Measurements from ENCODE around the gene ZNF628.
A peak's percentile ranks its signal among the peaks of the same experiment; 100 is the strongest.

ZNF628 gene

DNA sequence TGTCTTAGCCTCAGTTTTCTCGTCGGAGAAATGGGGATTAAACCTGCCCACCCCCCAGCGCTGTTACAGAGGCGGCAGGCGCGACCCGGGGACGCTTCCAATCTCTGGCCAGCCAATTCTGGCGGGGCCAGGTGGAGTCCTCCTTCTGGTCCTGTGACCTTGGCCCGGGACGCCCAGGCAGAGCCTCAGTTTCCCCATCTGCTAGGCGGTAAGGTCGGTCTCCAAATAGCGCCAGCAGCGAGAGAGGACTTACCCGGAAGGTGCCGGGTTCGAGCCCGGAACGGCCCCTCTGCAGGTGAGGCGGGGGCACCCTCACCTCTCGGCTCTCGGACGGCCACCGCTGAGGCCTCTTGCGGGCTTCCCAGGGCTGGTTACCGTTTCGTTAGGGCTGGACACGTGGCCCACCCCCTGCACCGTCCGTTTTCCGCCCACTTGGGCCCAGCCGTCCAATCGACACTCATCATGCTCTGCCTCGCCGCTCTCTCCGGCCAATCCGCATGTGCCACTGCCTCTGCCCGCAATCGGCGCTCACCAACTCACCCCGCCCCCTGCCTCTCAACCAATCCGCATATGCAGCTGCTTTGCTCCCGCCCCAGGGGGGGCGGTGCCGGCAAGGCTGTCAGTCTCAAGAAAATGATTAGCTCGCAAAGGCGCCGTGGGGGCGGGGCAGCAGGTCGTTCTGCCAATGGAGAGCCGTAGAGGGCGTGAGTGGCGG, 15.0 kb upstream of the ZNF628 start, which contains the start of gene ISOC2:
ISOC2 (minus strand) TSS at position 384 of the 715 bp plus-strand sequence. CDS start 5,156 bp downstream, outside the sequence.
- TF ChIP-seq, protein P1, sequence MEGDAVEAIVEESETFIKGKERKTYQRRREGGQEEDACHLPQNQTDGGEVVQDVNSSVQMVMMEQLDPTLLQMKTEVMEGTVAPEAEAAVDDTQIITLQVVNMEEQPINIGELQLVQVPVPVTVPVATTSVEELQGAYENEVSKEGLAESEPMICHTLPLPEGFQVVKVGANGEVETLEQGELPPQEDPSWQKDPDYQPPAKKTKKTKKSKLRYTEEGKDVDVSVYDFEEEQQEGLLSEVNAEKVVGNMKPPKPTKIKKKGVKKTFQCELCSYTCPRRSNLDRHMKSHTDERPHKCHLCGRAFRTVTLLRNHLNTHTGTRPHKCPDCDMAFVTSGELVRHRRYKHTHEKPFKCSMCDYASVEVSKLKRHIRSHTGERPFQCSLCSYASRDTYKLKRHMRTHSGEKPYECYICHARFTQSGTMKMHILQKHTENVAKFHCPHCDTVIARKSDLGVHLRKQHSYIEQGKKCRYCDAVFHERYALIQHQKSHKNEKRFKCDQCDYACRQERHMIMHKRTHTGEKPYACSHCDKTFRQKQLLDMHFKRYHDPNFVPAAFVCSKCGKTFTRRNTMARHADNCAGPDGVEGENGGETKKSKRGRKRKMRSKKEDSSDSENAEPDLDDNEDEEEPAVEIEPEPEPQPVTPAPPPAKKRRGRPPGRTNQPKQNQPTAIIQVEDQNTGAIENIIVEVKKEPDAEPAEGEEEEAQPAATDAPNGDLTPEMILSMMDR (IDR thresholded peaks at IDR 0.05; ENCODE audit: low read depth, low read length, missing control alignments): no peak
- peak; percentile 99 for DNase-seq (ENCODE audit: low read depth)
- H3K4me3 ChIP-seq (ENCODE audit: low read depth, low read length): peak within 1 kb of the TSS; percentile 90

DNA sequence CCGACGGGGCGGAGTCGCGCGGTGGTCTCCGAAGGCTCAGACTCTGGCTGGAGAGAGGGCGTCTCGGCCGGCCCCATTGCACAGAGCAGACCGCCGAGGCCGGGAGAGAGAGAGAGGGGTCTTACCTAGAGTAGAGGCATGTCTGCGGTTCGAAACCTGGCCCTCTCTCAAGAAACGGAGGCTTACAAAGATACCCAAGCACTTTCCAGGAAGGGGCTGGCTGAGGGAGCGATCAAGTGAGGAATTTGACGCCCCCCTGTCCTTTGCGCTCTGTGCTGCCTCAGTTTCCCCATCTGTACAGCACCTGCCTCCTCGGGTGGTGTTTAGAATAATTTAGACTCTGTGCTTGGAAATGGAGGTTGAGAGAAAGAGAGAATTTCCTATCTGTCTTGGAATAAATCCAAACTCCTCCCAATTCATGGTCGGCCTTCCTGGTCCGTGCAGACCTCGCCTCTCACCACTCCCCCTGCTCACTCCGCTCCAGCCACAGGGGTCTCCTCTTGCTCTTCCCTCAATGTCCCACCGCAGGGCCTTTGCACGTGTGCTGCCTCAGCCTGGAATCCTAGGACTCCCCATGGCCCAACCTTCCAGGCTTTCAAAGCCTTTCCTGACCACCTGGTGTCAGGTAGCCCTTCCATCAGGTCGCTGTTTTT, 14.3 kb upstream of the ZNF628 start:
- TF ChIP-seq, protein P1 (IDR thresholded peaks at IDR 0.05; ENCODE audit: low read depth, low read length, missing control alignments): no peak
- DNase-seq (ENCODE audit: low read depth): no peak
- peak overlapping the region; percentile 85 for H3K4me3 ChIP-seq (ENCODE audit: low read depth, low read length)

DNA sequence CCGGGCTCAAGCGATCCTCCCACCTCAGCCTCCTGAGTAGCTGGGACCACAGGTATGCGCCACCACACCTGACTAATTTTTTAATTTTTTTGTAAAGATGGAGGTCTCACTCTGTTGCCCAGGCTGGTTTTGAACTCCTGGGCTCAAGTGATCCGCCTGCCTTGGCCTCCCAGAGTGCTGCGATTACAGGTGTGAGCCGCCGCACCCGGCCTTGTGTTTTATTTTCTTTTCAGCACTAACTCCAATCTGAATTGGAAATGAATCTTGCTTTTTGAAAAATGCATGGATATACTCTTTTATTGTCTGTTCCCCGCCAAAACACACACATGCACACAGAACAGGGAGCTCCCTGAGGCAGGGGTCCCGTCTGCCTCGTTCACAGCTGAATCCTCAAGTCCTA, 13.7 kb upstream of the ZNF628 start:
- no peak overlapping the region for H3K4me3 ChIP-seq (ENCODE audit: low read depth, low read length)
- no peak for DNase-seq (ENCODE audit: low read depth)
- TF ChIP-seq, protein P1 (IDR thresholded peaks at IDR 0.05; ENCODE audit: low read depth, low read length, missing control alignments): no peak

DNA sequence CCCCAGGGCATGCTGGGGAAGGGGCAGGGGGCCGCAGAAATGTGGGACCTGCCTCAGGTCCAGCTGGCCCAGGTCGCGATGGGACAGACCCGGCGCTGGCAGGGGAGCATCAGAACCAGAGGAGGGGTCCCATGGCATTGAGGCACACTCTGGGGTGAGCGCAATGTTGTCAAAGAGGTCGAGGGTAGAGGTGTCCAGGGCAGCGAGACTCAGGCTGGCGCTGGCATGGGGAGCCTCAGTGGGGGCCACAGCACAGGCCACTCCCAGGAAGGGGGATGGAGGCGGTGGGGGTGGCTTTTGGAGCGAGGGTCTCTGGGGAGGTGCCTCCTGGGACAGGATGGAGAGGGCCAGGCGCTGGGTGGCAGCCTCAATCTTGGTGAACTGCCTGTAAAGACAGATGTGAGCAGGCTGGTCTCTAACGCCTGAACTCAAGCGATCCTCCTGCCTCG, 12.8 kb upstream of the ZNF628 start:
- no peak for DNase-seq (ENCODE audit: low read depth)
- TF ChIP-seq, protein P1 (IDR thresholded peaks at IDR 0.05; ENCODE audit: low read depth, low read length, missing control alignments): no peak
- H3K4me3 ChIP-seq (ENCODE audit: low read depth, low read length): no peak overlapping the region

DNA sequence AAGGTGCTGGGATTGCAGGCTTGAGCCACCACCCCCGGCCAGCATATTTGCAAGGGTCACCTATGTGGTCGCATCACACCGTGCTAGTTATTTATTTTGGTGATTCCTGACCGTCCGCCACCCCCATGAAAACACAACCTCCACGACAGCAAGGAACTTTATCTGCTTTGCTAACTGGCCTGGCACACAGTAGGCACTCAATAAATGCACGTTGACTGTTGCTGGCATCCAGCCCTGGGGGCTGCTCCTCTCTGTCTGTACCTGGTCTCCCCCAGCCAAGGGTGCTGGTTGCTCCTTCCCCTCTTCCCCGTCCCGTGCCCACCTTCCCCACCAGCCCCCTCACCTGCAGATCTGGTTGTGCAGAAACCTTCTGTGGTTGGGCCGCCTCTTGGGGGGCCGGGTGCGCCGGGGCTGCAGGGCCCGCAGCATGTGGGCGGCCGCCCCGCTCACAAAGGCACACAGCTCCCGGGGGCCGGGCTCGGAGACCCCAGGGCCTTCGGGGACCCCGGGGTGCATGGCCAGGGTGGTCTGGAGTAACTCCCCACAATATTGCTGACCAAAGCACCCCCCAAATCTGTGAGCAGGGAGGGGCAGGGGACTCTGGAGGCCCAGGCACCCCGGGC, 12.3 kb upstream of the ZNF628 start:
- no peak for DNase-seq (ENCODE audit: low read depth)
- H3K4me3 ChIP-seq (ENCODE audit: low read depth, low read length): no peak overlapping the region
- TF ChIP-seq, protein P1 (IDR thresholded peaks at IDR 0.05; ENCODE audit: low read depth, low read length, missing control alignments): no peak

DNA sequence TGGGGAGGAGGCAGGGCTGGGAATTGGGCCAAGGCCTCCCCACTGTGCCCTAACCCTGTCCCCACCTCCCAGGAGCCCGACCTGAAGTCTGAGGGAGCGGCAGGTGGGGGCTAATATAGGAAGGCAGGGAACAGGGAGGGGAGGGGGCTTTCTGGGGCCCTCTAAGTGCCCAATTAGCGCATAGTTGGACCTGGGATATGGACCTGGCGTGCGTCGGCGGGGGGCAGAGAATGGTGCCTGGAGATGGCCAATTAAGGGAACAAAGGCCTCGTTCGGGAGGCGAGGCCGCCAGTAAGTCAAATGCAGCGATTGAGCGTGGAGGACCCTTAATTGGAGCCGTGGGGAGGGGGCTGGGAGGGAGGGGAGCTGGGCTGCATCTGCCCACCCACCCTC, 11.8 kb upstream of the ZNF628 start, which contains the start of gene C19orf85:
C19orf85 (minus strand) TSS at position 90 of the 393 bp plus-strand sequence. CDS start 197 bp downstream, outside the sequence.
- DNase-seq (ENCODE audit: low read depth): no peak
- no peak within 1 kb of the TSS for H3K4me3 ChIP-seq (ENCODE audit: low read depth, low read length)
- TF ChIP-seq, protein P1 (IDR thresholded peaks at IDR 0.05; ENCODE audit: low read depth, low read length, missing control alignments): no peak

All from GM12864 (cell line).